GM12892 (cell line): ENCODE measurements around the gene RPA3.

Source experiments
- POLR2A ChIP-seq: IDR thresholded peaks from 2 replicates; pipeline ENCODE4 v1.6.1; 2011; ENCODE audit warnings: low read depth, low read length, control low read depth
- POLR2AphosphoS5 ChIP-seq: IDR thresholded peaks from 2 replicates; pipeline ENCODE4 v1.6.1; 2011; ENCODE audit warnings: low read depth, low read length, control low read depth
- TAF1 ChIP-seq: IDR thresholded peaks from 2 replicates; pipeline ENCODE4 v1.6.1; 2011; ENCODE audit warnings: low read depth, mild to moderate bottlenecking, control low read depth, low read length, borderline replicate concordance

DNA sequence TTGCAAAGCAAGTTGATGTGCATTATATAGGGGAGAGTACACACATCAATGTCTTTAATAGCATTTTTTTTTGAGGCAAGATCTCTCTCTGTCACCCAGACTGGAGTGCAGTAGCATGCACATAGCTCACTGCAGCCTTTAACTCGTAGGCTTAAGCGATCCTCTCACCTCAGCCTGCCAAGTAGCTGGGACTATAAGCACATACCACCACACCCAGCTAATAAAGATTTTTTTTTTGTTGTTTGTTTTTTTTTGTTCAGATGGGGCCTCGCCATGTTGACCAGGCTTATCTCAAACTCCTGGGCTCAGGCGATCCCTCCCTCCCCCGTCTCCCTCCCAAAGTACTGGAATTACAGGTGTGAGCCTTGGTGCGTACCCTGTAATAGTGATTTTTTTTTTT is 76.3 kb downstream of the RPA3 start:
- TF ChIP-seq POLR2A: no peak
- TF ChIP-seq POLR2AphosphoS5: no peak
- TF ChIP-seq TAF1: no peak
